HCT116 (cell line): ENCODE results near the gene GTF3C5. TPM values are rescaled to one million over a fixed set of nuclear protein-coding genes. Genes with fewer than 3 reads are reported as not detected.

Experiments
- ATAC-seq: fragments of 200-7000 bp; cut with Tn5 transposase; 2 replicates; pipeline ENCODE4 v1.9.1; 2020; ENCODE audit warnings: mild to moderate bottlenecking, moderate library complexity
- BruUV-seq: library from RNA; stranded (reverse); fragments of 400-500 nt; replicated peaks from 2 replicates; lab custom pipeline; 2021; lab: Mats Ljungman, UMichigan
- CTCF ChIA-PET: fragments of 300-600 bp; sonication (Branson Sonifier 250); formaldehyde crosslinking; loops from one replicate; lab custom pipeline; 2021; ENCODE audit warnings: antibody characterized with exemption; lab: Charles Lee
- POLR2A ChIA-PET: fragments of 300-600, 350-600 bp; sonication (Branson Sonifier 250); formaldehyde crosslinking; loops from one replicate; lab custom pipeline; 2021; ENCODE audit warnings: antibody characterized with exemption; lab: Charles Lee
- RAD21 ChIA-PET, 2 experiments: fragments of 300-600 bp; sonication (Branson Sonifier 250); formaldehyde crosslinking; loops; one replicate each; lab custom pipeline; 2023; ENCODE audit warnings: low total read pairs in 2 of 2; ENCODE audit not compliant: uncharacterized antibody in 2 of 2, unreplicated experiment in 2 of 2, low non-redundant PET in 1 of 2; lab: Charles Lee
- DNase-seq: peaks from one replicate; pipeline ENCODE4 v3.0.0-alpha.2; 2010; ENCODE audit warnings: low read depth, low spot score
- H2AFZ ChIP-seq: fragments of 200-600 bp; shearing (Covaris generic), sonication (generic); 2 replicates; pipeline ENCODE4 v1.6.1; 2017; ENCODE audit warnings: low read depth, mixed run types, mixed read lengths, antibody characterized with exemption, low read length; ENCODE audit not compliant: poor library complexity, severe bottlenecking
- H3K27ac ChIP-seq: 2 replicates; pipeline ENCODE4 v1.5.1; 2012; ENCODE audit warnings: low read depth, low read length
- H3K27me3 ChIP-seq: fragments of 200-600 bp; sonication (generic); 2 replicates; pipeline ENCODE4 v1.6.1; 2016; ENCODE audit warnings: mixed run types, low read length, mixed read lengths; ENCODE audit not compliant: insufficient read depth
- H3K36me3 ChIP-seq, 2 experiments: fragments of 200-500 bp in 1 of 2; fragments of 200-600 bp in 1 of 2; sonication (Bioruptor generic) in 1 of 2; sonication (generic) in 1 of 2; 2 replicates each; pipeline versions ENCODE4 v1.5.1 to v1.6.1; 2014 to 2016; ENCODE audit warnings: low read length in 2 of 2, inconsistent platforms in 1 of 2, mixed read lengths in 1 of 2, mixed run types in 1 of 2; ENCODE audit not compliant: insufficient read depth in 2 of 2, control insufficient read depth in 1 of 2
- H3K4me1 ChIP-seq, 2 experiments: fragments of 200-600 bp in 1 of 2; sonication (generic) in 1 of 2; 2 replicates each; pipeline versions ENCODE4 v1.5.1 to v1.6.1; 2012 to 2017; ENCODE audit warnings: low read length in 2 of 2, inconsistent platforms in 1 of 2, mild to moderate bottlenecking in 1 of 2, mixed read lengths in 1 of 2, mixed run types in 1 of 2, moderate library complexity in 1 of 2; ENCODE audit not compliant: insufficient read depth in 2 of 2, control insufficient read depth in 1 of 2
- H3K4me2 ChIP-seq: fragments of 200-600 bp; sonication (generic); 2 replicates; pipeline ENCODE4 v1.6.1; 2017; ENCODE audit warnings: mixed run types, low read length, mixed read lengths
- H3K4me3 ChIP-seq, 2 experiments: fragments of 200-600 bp in 1 of 2; sonication (generic) in 1 of 2; replicated peaks in 1 of 2; 2 replicates each; pipeline ENCODE4 v1.5.1; 2011 to 2016; ENCODE audit warnings: low read length in 2 of 2, control low read depth in 1 of 2, low read depth in 1 of 2, mild to moderate bottlenecking in 1 of 2, mixed read lengths in 1 of 2, mixed run types in 1 of 2
- H3K79me2 ChIP-seq: fragments of 200-600 bp; sonication (generic); 2 replicates; pipeline ENCODE4 v1.6.1; 2017; ENCODE audit warnings: mild to moderate bottlenecking, mixed run types, low read length, moderate library complexity, mixed read lengths; ENCODE audit not compliant: insufficient read depth
- H3K9ac ChIP-seq: fragments of 200-600 bp; sonication (generic); 2 replicates; pipeline ENCODE4 v1.6.1; 2016; ENCODE audit warnings: low read length, mixed read lengths
- H3K9me2 ChIP-seq: fragments of 200-600 bp; sonication (generic), shearing (Covaris generic); 2 replicates; pipeline ENCODE4 v1.6.1; 2017; ENCODE audit warnings: mixed run types, mild to moderate bottlenecking, moderate library complexity; ENCODE audit not compliant: insufficient read depth
- H3K9me3 ChIP-seq, 2 experiments: fragments of 200-500 bp in 1 of 2; fragments of 200-600 bp in 1 of 2; sonication (Bioruptor generic) in 1 of 2; sonication (generic) in 1 of 2; 2 replicates each; pipeline ENCODE4 v1.6.1; 2014 to 2017; ENCODE audit warnings: low read length in 2 of 2, mixed read lengths in 2 of 2, inconsistent platforms in 1 of 2, low read depth in 1 of 2, mild to moderate bottlenecking in 1 of 2, mixed run types in 1 of 2, moderate library complexity in 1 of 2; ENCODE audit not compliant: control insufficient read depth in 1 of 2, insufficient read depth in 1 of 2
- H4K20me1 ChIP-seq: fragments of 200-600 bp; sonication (generic), shearing (Covaris generic); 2 replicates; pipeline ENCODE4 v1.6.1; 2017; ENCODE audit warnings: mixed run types, mild to moderate bottlenecking, moderate library complexity; ENCODE audit not compliant: insufficient read depth
- ATF3 ChIP-seq: IDR thresholded peaks from 2 replicates; pipeline ENCODE4 v1.6.1; 2012
- CBX3 ChIP-seq: IDR thresholded peaks from 2 replicates; pipeline ENCODE4 v1.6.1; 2012; ENCODE audit warnings: low read depth
- CEBPB ChIP-seq: IDR thresholded peaks from 2 replicates; pipeline ENCODE4 v1.6.1; 2012; ENCODE audit warnings: low read depth
- EZH2 ChIP-seq: fragments of 200-600 bp; sonication (generic); IDR thresholded peaks from 2 replicates; pipeline ENCODE4 v1.6.1; 2017; ENCODE audit warnings: antibody characterized with exemption, mixed run types
- EZH2phosphoT487 ChIP-seq: fragments of 200-600 bp; IDR thresholded peaks from 2 replicates; pipeline ENCODE4 v1.6.1; 2018; ENCODE audit warnings: antibody characterized with exemption, borderline replicate concordance
- FOSL1 ChIP-seq: IDR thresholded peaks from 2 replicates; pipeline ENCODE4 v1.6.1; 2012; ENCODE audit warnings: low read depth
- MAX ChIP-seq: IDR thresholded peaks from 2 replicates; pipeline ENCODE4 v1.6.1; 2012
- POLR2A ChIP-seq: IDR thresholded peaks from 2 replicates; pipeline ENCODE4 v1.7.0; 2011; ENCODE audit warnings: borderline replicate concordance; ENCODE audit not compliant: insufficient read depth, insufficient read length; ENCODE audit errors: extremely low read depth
- POLR2AphosphoS5 ChIP-seq: IDR thresholded peaks from 2 replicates; pipeline ENCODE4 v1.6.1; 2011; ENCODE audit warnings: mild to moderate bottlenecking, low read depth, low read length, moderate library complexity
- RAD21 ChIP-seq: IDR thresholded peaks from 2 replicates; pipeline ENCODE4 v1.6.1; 2012; ENCODE audit warnings: low read depth, mild to moderate bottlenecking
- SIN3A ChIP-seq: IDR thresholded peaks from 2 replicates; pipeline ENCODE4 v1.6.1; 2012; ENCODE audit warnings: low read depth
- SRF ChIP-seq: IDR thresholded peaks from 2 replicates; pipeline ENCODE4 v1.6.1; 2012; ENCODE audit warnings: low read depth
- TCF7L2 ChIP-seq: IDR thresholded peaks from 2 replicates; pipeline ENCODE4 v1.7.0; 2011; ENCODE audit warnings: borderline replicate concordance, inconsistent platforms; ENCODE audit not compliant: insufficient read depth, insufficient read length; ENCODE audit errors: extremely low read depth
- YY1 ChIP-seq: IDR thresholded peaks from 2 replicates; pipeline ENCODE4 v1.6.1; 2011; ENCODE audit warnings: low read length, low read depth, moderate library complexity, mild to moderate bottlenecking; ENCODE audit not compliant: insufficient replicate concordance; ENCODE audit errors: extremely low read depth
- ZBTB33 ChIP-seq: IDR thresholded peaks from 2 replicates; pipeline ENCODE4 v1.6.1; 2011; ENCODE audit warnings: mild to moderate bottlenecking, low read length, moderate library complexity; ENCODE audit not compliant: insufficient replicate concordance; ENCODE audit errors: extremely low read depth
- ZFX ChIP-seq: fragments of 450-650 bp; IDR thresholded peaks from 2 replicates; pipeline ENCODE4 v1.6.1; 2017
- intact Hi-C: fragments of 100-400 bp; cut with micrococcal nuclease; formaldehyde crosslinking; loops from 2 replicates; pipeline ENCODE4 v1.10.0; 2022
- total RNA-seq: library from RNA; stranded (reverse); gene quantifications from one replicate; pipeline ENCODE4 v1.2.1, GENCODE V29; 2021; ENCODE audit not compliant: unreplicated experiment

Gene GTF3C5
- total RNA-seq, 1 experiment from 2014 or later, result 95.1 TPM

GRCh38 chr9:133003671-133004090, 27.1 kb upstream of the GTF3C5 start:
- H3K4me2 ChIP-seq, result no peak overlapping the region

More at GRCh38 chr9:133003671-133004090, 27.1 kb upstream of the GTF3C5 start:
- Histone ChIP-seq H3K4me3 (no peak overlapping the region), H3K79me2 (no peaks in the 10 kb centered on the region), H3K9ac (no peak overlapping the region), H2AFZ (no peak overlapping the region), H3K36me3 (no peaks in the 10 kb centered on the region)
- ChIA-PET POLR2A (no interaction called here), CTCF (interaction anchor here (2.9 kb wide), 1 partner anchor 18 kb away, joined by 9 read pairs; no protein-coding TSS in a partner anchor), RAD21 (no interaction called here)
- BruUV-seq, result no TSS peak
- TF ChIP-seq EZH2, result no peak
- TF ChIP-seq SIN3A, result no peak
- no peak for TF ChIP-seq CEBPB
- no peak for TF ChIP-seq ZBTB33
- TF ChIP-seq POLR2A, result no peak
- TF ChIP-seq FOSL1, result no peak
- TF ChIP-seq CBX3, result no peak
- no peak for TF ChIP-seq ATF3
- TF ChIP-seq EZH2phosphoT487, result no peak
- no peak for TF ChIP-seq YY1
- TF ChIP-seq POLR2AphosphoS5, result no peak
- TF ChIP-seq RAD21, result no peak
- TF ChIP-seq ZFX, result no peak
- TF ChIP-seq TCF7L2, result no peak
- TF ChIP-seq SRF, result no peak
- no peak for TF ChIP-seq MAX
- TF ChIP-seq, all 23 proteins: peak for 0
- Histone ChIP-seq H3K9me2 (no peaks in the 10 kb centered on the region), H3K9me3 (no peaks in the 10 kb centered on the region), H3K27me3 (no peaks in the 10 kb centered on the region), H4K20me1 (no peaks in the 10 kb centered on the region), H3K4me1 (no peaks in the 10 kb centered on the region), H3K27ac (no peak overlapping the region)
- ATAC-seq, result no peak
- intact Hi-C loops, result no loop called here
- DNase-seq, result no peak
